Endothelial cell of umbilical vein (primary cell): ENCODE data around the gene GRK5. TPM values are rescaled to one million over a fixed set of nuclear protein-coding genes. Genes with fewer than 3 reads are reported as not detected.

ENCODE experiments used
- BruUV-seq: library from RNA; stranded (reverse); fragments of 400-500 nt; replicated peaks from 2 replicates; lab custom pipeline; 2021; lab: Mats Ljungman, UMichigan
- CTCF ChIA-PET: fragments of 300-600, 350-600 bp; sonication (Branson Sonifier 250); formaldehyde crosslinking; loops from one replicate; lab custom pipeline; 2021; ENCODE audit warnings: antibody characterized with exemption, inconsistent platforms; lab: Charles Lee
- POLR2A ChIA-PET: fragments of 300-600, 350-600 bp; sonication (Branson Sonifier 250); formaldehyde crosslinking; loops from one replicate; lab custom pipeline; 2021; ENCODE audit warnings: antibody characterized with exemption, inconsistent platforms; lab: Charles Lee
- DNase-seq: peaks from one replicate; pipeline ENCODE4 v3.0.0-alpha.2; 2011; ENCODE audit warnings: low read depth, low spot score
- FAIRE-seq: peaks from 2 replicates; lab custom pipeline; 2011; peaks lifted over from hg19 to GRCh38; lab: Jason Lieb, UNC
- H2AFZ ChIP-seq: 2 replicates; pipeline ENCODE4 v1.6.0; 2012; ENCODE audit warnings: low read depth, low read length, control low read depth, inconsistent platforms
- H3K27ac ChIP-seq: 2 replicates; pipeline ENCODE4 v1.5.1; 2011; ENCODE audit warnings: low read depth, mild to moderate bottlenecking, control low read depth, low read length, moderate library complexity; ENCODE audit not compliant: insufficient read depth
- H3K27me3 ChIP-seq, 2 experiments: 2 replicates each; pipeline versions ENCODE4 v1.6.0 to v1.6.1; 2011; ENCODE audit warnings: low read length in 2 of 2, mixed read lengths in 1 of 2; ENCODE audit not compliant: control insufficient read depth in 2 of 2, insufficient read depth in 2 of 2
- H3K36me3 ChIP-seq, 2 experiments: 2 replicates in 1 of 2; 3 replicates in 1 of 2; pipeline ENCODE4 v1.5.1; 2011; ENCODE audit warnings: low read length in 2 of 2, mild to moderate bottlenecking in 1 of 2, moderate library complexity in 1 of 2; ENCODE audit not compliant: control insufficient read depth in 2 of 2, insufficient read depth in 2 of 2; ENCODE audit errors: extremely low read depth in 1 of 2
- H3K4me1 ChIP-seq: 3 replicates; pipeline ENCODE4 v1.5.1; 2011; ENCODE audit warnings: mild to moderate bottlenecking, low read length; ENCODE audit not compliant: control insufficient read depth, insufficient read depth; ENCODE audit errors: extremely low read depth
- H3K4me2 ChIP-seq: 2 replicates; pipeline ENCODE4 v1.6.1; 2011; ENCODE audit warnings: low read length, control low read depth, mixed read lengths; ENCODE audit not compliant: insufficient read depth
- H3K4me3 ChIP-seq, 3 experiments: fragments of 200-600 bp in 1 of 3; sonication (generic), shearing (Covaris generic) in 1 of 3; replicated peaks in 1 of 3; 2 replicates each; pipeline ENCODE4 v1.5.1; 2011 to 2016; ENCODE audit warnings: control low read depth in 3 of 3, low read length in 3 of 3, mild to moderate bottlenecking in 2 of 3, inconsistent platforms in 1 of 3, low read depth in 1 of 3, moderate library complexity in 1 of 3; ENCODE audit not compliant: insufficient read depth in 1 of 3
- H3K79me2 ChIP-seq: 2 replicates; pipeline ENCODE4 v1.6.0; 2012; ENCODE audit warnings: low read length, inconsistent platforms; ENCODE audit not compliant: control insufficient read depth, insufficient read depth
- H3K9ac ChIP-seq: replicated peaks from 2 replicates; pipeline ENCODE3; 2011; ENCODE audit warnings: low read length, control low read depth; ENCODE audit not compliant: insufficient read depth; ENCODE audit errors: extremely low read depth
- H3K9me1 ChIP-seq: replicated peaks from 3 replicates; pipeline ENCODE4 v1.6.0; 2011; ENCODE audit warnings: mild to moderate bottlenecking, low read length; ENCODE audit not compliant: control insufficient read depth, insufficient read depth; ENCODE audit errors: extremely low read depth
- H3K9me3 ChIP-seq: replicated peaks from 2 replicates; pipeline ENCODE4 v1.5.1; 2012; ENCODE audit warnings: low read length, inconsistent platforms; ENCODE audit not compliant: control insufficient read depth, insufficient read depth
- H4K20me1 ChIP-seq: replicated peaks from 2 replicates; pipeline ENCODE3; 2011; ENCODE audit warnings: mild to moderate bottlenecking, low read length; ENCODE audit not compliant: control insufficient read depth, insufficient read depth; ENCODE audit errors: extremely low read depth
- CTCF ChIP-seq, 2 donors: IDR thresholded peaks; 1 replicate in 1 of 2; 2 replicates in 1 of 2; pipeline ENCODE4 v1.5.1; 2011; ENCODE audit warnings: low read length in 2 of 2, mild to moderate bottlenecking in 2 of 2, moderate library complexity in 2 of 2, control low read depth in 1 of 2, inconsistent platforms in 1 of 2, low read depth in 1 of 2; ENCODE audit not compliant: insufficient read depth in 1 of 2; ENCODE audit errors: extremely low read depth in 1 of 2
- EZH2 ChIP-seq: IDR thresholded peaks from 2 replicates; pipeline ENCODE4 v1.6.1; 2012; ENCODE audit warnings: borderline replicate concordance, low read depth, mild to moderate bottlenecking, moderate library complexity, low read length, inconsistent platforms; ENCODE audit not compliant: severe bottlenecking
- FOS ChIP-seq: IDR thresholded peaks from 2 replicates; pipeline ENCODE4 v1.6.1; 2011; ENCODE audit warnings: mild to moderate bottlenecking, low read length, moderate library complexity, borderline replicate concordance; ENCODE audit not compliant: insufficient read depth
- GATA2 ChIP-seq: IDR thresholded peaks from 2 replicates; pipeline ENCODE4 v1.7.0; 2011; ENCODE audit warnings: low read depth, mild to moderate bottlenecking, moderate library complexity, mixed read lengths, low read length; ENCODE audit not compliant: insufficient read length, insufficient read depth
- JUN ChIP-seq: IDR thresholded peaks from 2 replicates; pipeline ENCODE4 v1.6.1; 2011; ENCODE audit warnings: borderline replicate concordance, low read depth; ENCODE audit not compliant: insufficient read length, insufficient read depth
- MAX ChIP-seq: IDR thresholded peaks from 2 replicates; pipeline ENCODE4 v1.6.1; 2011; ENCODE audit not compliant: insufficient read depth, insufficient read length
- MYC ChIP-seq: IDR thresholded peaks from one replicate; pipeline ENCODE4 v1.6.1; 2011; ENCODE audit warnings: mild to moderate bottlenecking, low read depth, low read length
- POLR2A ChIP-seq: IDR thresholded peaks from 2 replicates; pipeline ENCODE4 v1.6.1; 2012; ENCODE audit warnings: low read depth, mild to moderate bottlenecking, control low read depth, low read length
- POLR2AphosphoS5 ChIP-seq: IDR thresholded peaks from 2 replicates; pipeline ENCODE4 v1.6.1; 2012; ENCODE audit warnings: low read depth, mild to moderate bottlenecking, control low read depth, low read length, moderate library complexity; ENCODE audit not compliant: insufficient read depth
- dilution Hi-C: fragments of 300-500 bp; cut with MboI; formaldehyde crosslinking; loops from one replicate; pipeline ENCODE4 v1.15.0; 2019; ENCODE audit warnings: low sequenced_read_pairs; ENCODE audit not compliant: extremely low pct_ligation_motif_present
- intact Hi-C: fragments of 100-400 bp; cut with micrococcal nuclease; formaldehyde crosslinking; loops from one replicate; pipeline ENCODE4 v1.10.0; 2022
- polyA plus RNA-seq, 4 experiments: library from polyadenylated mRNA; depleted of rRNA in 3 of 4; stranded (reverse) in 3 of 4; unstranded in 1 of 4; fragments of >200 nt; gene quantifications; 2 replicates each; pipeline versions ENCODE4 v1.2.1 to v1.2.3, GENCODE V29; 2011 to 2012; ENCODE audit warnings: missing spikeins in 1 of 4
- total RNA-seq: library from RNA; stranded (reverse); gene quantifications from 2 replicates; pipeline ENCODE4 v1.2.3, GENCODE V29; 2021

GRK5 gene
- total and polyA plus RNA-seq, 2 donors (not counting 3 experiments of a cell fraction or from before 2014, with no cell fraction given), result 13.1 to 29.5 TPM

GRCh38 chr10:119393019-119393418 is 185.6 kb downstream of the GRK5 start:
- H4K20me1 ChIP-seq, result no peaks in the 10 kb centered on the region
- H3K9ac ChIP-seq, result no peak overlapping the region
- no peak overlapping the region for H3K4me2 ChIP-seq
- no peaks in the 10 kb centered on the region for H3K9me3 ChIP-seq
- no peak overlapping the region for H3K27ac ChIP-seq
- dilution Hi-C loops (no loop called here), intact Hi-C loops (no loop called here)
- DNase-seq (no peak), FAIRE-seq (no peak)
- peaks cover 8% of the 10 kb centered on the region for H3K4me1 ChIP-seq
- TF ChIP-seq JUN, result no peak
- TF ChIP-seq MAX, result no peak
- no peak for TF ChIP-seq FOS
- no peak for TF ChIP-seq EZH2
- no peak for TF ChIP-seq MYC
- TF ChIP-seq CTCF (IDR thresholded peaks at IDR 0.05; ENCODE audit: extremely low read depth in 1 of 2, insufficient read depth in 1 of 2, low read depth in 1 of 2, low read length in 2 of 2), result no peak
- TF ChIP-seq POLR2A, result no peak
- no peak for TF ChIP-seq GATA2
- no peak for TF ChIP-seq POLR2AphosphoS5
- H3K4me3 ChIP-seq, result no peak overlapping the region
- no peaks in the 10 kb centered on the region for H3K79me2 ChIP-seq
- H3K27me3 ChIP-seq, result no peaks in the 10 kb centered on the region
- ChIA-PET CTCF (interaction anchor here (0.9 to 1.7 kb wide), 3 partner anchors 9 to 194 kb away, joined by 3 to 4 read pairs (median 3); no protein-coding TSS in a partner anchor), POLR2A (no interaction called here)
- no TSS peak for BruUV-seq
- peaks cover 0 to 7% of the 10 kb centered on the region in 2 experiments for H3K36me3 ChIP-seq
- no peaks in the 10 kb centered on the region for H3K9me1 ChIP-seq
- H2AFZ ChIP-seq, result no peak overlapping the region
